Endothelial cell of umbilical vein (primary cell): ENCODE results near the gene KAT6B.

Experiments
- CTCF ChIP-seq, 2 donors: IDR thresholded peaks; 1 replicate in 1 of 2; 2 replicates in 1 of 2; pipeline ENCODE4 v1.5.1; 2011; ENCODE audit warnings: low read length in 2 of 2, mild to moderate bottlenecking in 2 of 2, moderate library complexity in 2 of 2, control low read depth in 1 of 2, inconsistent platforms in 1 of 2, low read depth in 1 of 2; ENCODE audit not compliant: insufficient read depth in 1 of 2; ENCODE audit errors: extremely low read depth in 1 of 2
- GATA2 ChIP-seq: IDR thresholded peaks from 2 replicates; pipeline ENCODE4 v1.7.0; 2011; ENCODE audit warnings: low read depth, mild to moderate bottlenecking, moderate library complexity, mixed read lengths, low read length; ENCODE audit not compliant: insufficient read length, insufficient read depth
- POLR2A ChIP-seq: IDR thresholded peaks from 2 replicates; pipeline ENCODE4 v1.6.1; 2012; ENCODE audit warnings: low read depth, mild to moderate bottlenecking, control low read depth, low read length

- TF ChIP-seq CTCF (IDR thresholded peaks at IDR 0.05; ENCODE audit: extremely low read depth in 1 of 2, insufficient read depth in 1 of 2, low read depth in 1 of 2, low read length in 2 of 2) (no peak), GATA2 (no peak), POLR2A (no peak)
Observed at GRCh38 chr10:75011221-75011620, 184.8 kb downstream of the KAT6B start.
